Hepatocyte (in vitro differentiated cells): ENCODE results near the gene LGALS7B. TPM values are rescaled to one million over a fixed set of nuclear protein-coding genes. Genes with fewer than 3 reads are reported as not detected.
"Not testable (repeated sequence)": the region's sequence is repeated elsewhere in the genome, so short reads cannot be mapped to it uniquely, and the experiment has no call there.

Experiments
- DNase-seq: peaks from one replicate; pipeline ENCODE4 v3.0.0-alpha.2; 2016; ENCODE audit warnings: low spot score
- H2AFZ ChIP-seq: fragments of 200-600 bp; sonication (generic); 2 replicates; pipeline ENCODE4 v1.6.0; 2016; ENCODE audit warnings: antibody characterized with exemption, mild to moderate bottlenecking
- H3K27ac ChIP-seq: fragments of 200-600 bp; sonication (generic); 2 replicates; pipeline ENCODE4 v1.5.1; 2016; ENCODE audit warnings: mild to moderate bottlenecking
- H3K27me3 ChIP-seq: fragments of 200-600 bp; sonication (generic); 2 replicates; pipeline ENCODE4 v1.6.1; 2016
- H3K36me3 ChIP-seq: fragments of 200-600 bp; sonication (generic); replicated peaks from 2 replicates; pipeline ENCODE4 v1.5.1; 2016; ENCODE audit warnings: low read depth; ENCODE audit not compliant: insufficient read depth
- H3K4me1 ChIP-seq: fragments of 200-600 bp; sonication (generic); 2 replicates; pipeline ENCODE4 v1.5.1; 2016; ENCODE audit warnings: mild to moderate bottlenecking, moderate library complexity; ENCODE audit not compliant: insufficient read depth
- H3K4me2 ChIP-seq: fragments of 200-600 bp; sonication (generic); 2 replicates; pipeline ENCODE4 v1.6.0; 2016
- H3K4me3 ChIP-seq: fragments of 200-600 bp; sonication (generic); 2 replicates; pipeline ENCODE4 v1.5.1; 2016; ENCODE audit warnings: mild to moderate bottlenecking
- H3K79me2 ChIP-seq: fragments of 200-600 bp; sonication (generic); 2 replicates; pipeline ENCODE4 v1.6.0; 2017; ENCODE audit warnings: mild to moderate bottlenecking
- H3K9me2 ChIP-seq: fragments of 200-600 bp; sonication (generic); replicated peaks from 2 replicates; pipeline ENCODE4 v1.6.0; 2017; ENCODE audit warnings: mild to moderate bottlenecking; ENCODE audit not compliant: insufficient read depth
- H3K9me3 ChIP-seq: fragments of 200-600 bp; sonication (generic); 2 replicates; pipeline ENCODE4 v1.5.1; 2016; ENCODE audit warnings: low read depth, mild to moderate bottlenecking
- H4K20me1 ChIP-seq: fragments of 200-600 bp; sonication (generic); 2 replicates; pipeline ENCODE4 v1.6.0; 2016; ENCODE audit warnings: mild to moderate bottlenecking; ENCODE audit not compliant: insufficient read depth, poor library complexity, severe bottlenecking
- CTCF ChIP-seq: fragments of 200-600 bp; sonication (generic); IDR thresholded peaks from 2 replicates; pipeline ENCODE4 v1.5.1; 2016; ENCODE audit warnings: antibody characterized with exemption, mild to moderate bottlenecking; ENCODE audit not compliant: poor library complexity
- EZH2 ChIP-seq: fragments of 200-600 bp; sonication (generic); IDR thresholded peaks from 2 replicates; pipeline ENCODE4 v1.6.1; 2016; ENCODE audit warnings: antibody characterized with exemption, mild to moderate bottlenecking, borderline replicate concordance
- EZH2phosphoT487 ChIP-seq: fragments of 200-600 bp; sonication (generic); IDR thresholded peaks from one replicate; pipeline ENCODE4 v1.6.1; 2018; ENCODE audit warnings: antibody characterized with exemption, mild to moderate bottlenecking, low read depth, moderate library complexity; ENCODE audit not compliant: unreplicated experiment, severe bottlenecking
- WGBS: methylation state at CpG from one replicate; pipeline ENCODE4 v1.1.6; 2016; ENCODE audit warnings: low lambda C conversion rate; ENCODE audit errors: missing lambda C conversion rate; 5-methylcytosine and 5-hydroxymethylcytosine counted together
- polyA plus RNA-seq: library from polyadenylated mRNA; unstranded; fragments of >200 nt; fragmentation: Nextera tagmentation; extraction: Ambion mirVana; gene quantifications from 2 replicates; pipeline ENCODE4 v1.2.1, GENCODE V29; 2016
- total RNA-seq: library from RNA; depleted of rRNA; stranded (reverse); fragments of >200 nt; gene quantifications from 2 replicates; pipeline ENCODE4 v1.2.3, GENCODE V29; 2014

Gene LGALS7B
- total and polyA plus RNA-seq, 2 experiments from 2014 or later: not detected

DNA sequence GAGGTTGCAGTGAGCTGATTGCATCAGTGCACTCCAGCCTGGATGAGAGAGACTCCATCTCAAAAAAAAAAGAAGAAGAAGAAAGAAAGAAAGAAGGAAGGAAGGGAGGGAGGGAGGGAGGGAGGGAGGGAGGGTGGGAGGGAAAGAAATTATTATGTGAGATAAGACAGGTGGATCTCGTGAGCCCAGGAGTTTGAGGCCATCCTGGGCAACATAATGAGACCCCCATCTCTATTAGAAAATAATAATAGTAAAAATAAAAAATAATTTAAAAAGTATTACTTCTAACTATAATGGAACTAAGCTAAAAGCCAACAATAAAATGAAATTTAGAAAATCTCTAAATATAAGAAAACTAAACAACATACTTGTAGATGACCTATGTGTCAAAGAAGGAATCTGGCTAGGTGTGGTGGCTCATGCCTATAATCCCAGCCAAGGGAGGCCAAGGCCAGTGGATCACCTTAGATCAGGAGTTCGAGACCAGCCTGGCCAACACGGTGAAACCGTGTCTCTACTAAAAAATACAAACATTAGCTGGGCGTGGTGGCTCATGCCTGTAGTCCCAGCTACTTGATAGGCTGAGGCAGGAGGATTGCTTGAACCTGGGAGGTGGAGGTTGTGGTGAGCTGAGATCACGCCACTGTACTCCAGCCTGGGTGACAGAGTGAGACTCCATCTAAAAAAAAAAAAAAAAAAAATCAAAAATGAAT, 28.0 kb upstream of the LGALS7B start:
- not testable (repeated sequence) for H3K36me3 ChIP-seq, H3K79me2 ChIP-seq, DNase-seq, H3K9me2 ChIP-seq, H3K9me3 ChIP-seq, H4K20me1 ChIP-seq, H3K27me3 ChIP-seq, H3K4me3 ChIP-seq, H2AFZ ChIP-seq
- Histone ChIP-seq H3K27ac (peak overlapping the region; percentile 95), H3K4me1 (peaks cover 12% of the 10 kb centered on the region), H3K4me2 (peak overlapping the region; percentile 65)
- 72% methylated on average over 6 of the region's 6 CpGs for WGBS

GRCh38 chr19:38761884-38762389, 27.1 kb upstream of the LGALS7B start:
- not testable (repeated sequence) for H4K20me1 ChIP-seq, H3K27me3 ChIP-seq, H3K9me3 ChIP-seq, DNase-seq, H3K36me3 ChIP-seq, H3K4me3 ChIP-seq, H3K79me2 ChIP-seq, H2AFZ ChIP-seq, H3K9me2 ChIP-seq
- 95% methylated on average over 9 of the region's 9 CpGs for WGBS
- Histone ChIP-seq H3K27ac (peak overlapping the region; percentile 95), H3K4me2 (peak overlapping the region; percentile 65), H3K4me1 (peaks cover 12% of the 10 kb centered on the region)

- no peaks in the 10 kb centered on the region for H3K36me3 ChIP-seq
- H3K27ac ChIP-seq: peak overlapping the region; percentile 95
- no peaks in the 10 kb centered on the region for H3K9me2 ChIP-seq
- 58% methylated on average over 3 of the region's 3 CpGs for WGBS
- no peaks in the 10 kb centered on the region for H3K27me3 ChIP-seq
- H4K20me1 ChIP-seq: no peaks in the 10 kb centered on the region
- H3K79me2 ChIP-seq: peaks cover 2% of the 10 kb centered on the region
- H3K4me1 ChIP-seq: peaks cover 12% of the 10 kb centered on the region
- H3K9me3 ChIP-seq: no peaks in the 10 kb centered on the region
- no peak overlapping the region for H2AFZ ChIP-seq
- H3K4me2 ChIP-seq: no peak overlapping the region
- TF ChIP-seq EZH2 (no peak), EZH2phosphoT487 (no peak), CTCF (no peak)
- no peak for DNase-seq
- no peak overlapping the region for H3K4me3 ChIP-seq
Measured at GRCh38 chr19:38763795-38764220, 25.2 kb upstream of the LGALS7B start.

- no peaks in the 10 kb centered on the region for H3K9me3 ChIP-seq
- H3K4me3 ChIP-seq: no peak overlapping the region
- whole genome bisulfite sequencing: 97% methylated on average over 2 of the region's 2 CpGs
- no peak overlapping the region for H3K4me2 ChIP-seq
- no peak for DNase-seq
- no peak overlapping the region for H3K27ac ChIP-seq
- H3K36me3 ChIP-seq: no peaks in the 10 kb centered on the region
- no peaks in the 10 kb centered on the region for H3K9me2 ChIP-seq
- peaks cover 2% of the 10 kb centered on the region for H3K79me2 ChIP-seq
- peaks cover 12% of the 10 kb centered on the region for H3K4me1 ChIP-seq
- no peak overlapping the region for H2AFZ ChIP-seq
- no peak for TF ChIP-seq CTCF
- TF ChIP-seq EZH2phosphoT487: no peak
- no peak for TF ChIP-seq EZH2
- no peaks in the 10 kb centered on the region for H3K27me3 ChIP-seq
- H4K20me1 ChIP-seq: no peaks in the 10 kb centered on the region
Measured at GRCh38 chr19:38765214-38765613, 23.8 kb upstream of the LGALS7B start.
